Neural progenitor cell (in vitro differentiated cells): ENCODE measurements around the gene IGLL5. TPM values are rescaled to one million over a fixed set of nuclear protein-coding genes. Genes with fewer than 3 reads are reported as not detected.

Experiments used
- DNase-seq: peaks from one replicate; pipeline ENCODE4 v3.0.0-alpha.2; 2016; ENCODE audit warnings: low spot score
- H2AFZ ChIP-seq: fragments of 200-600 bp; sonication (generic); replicated peaks from 2 replicates; pipeline ENCODE4 v1.6.1; 2016; ENCODE audit warnings: antibody characterized with exemption
- H3F3A ChIP-seq: fragments of 200-600 bp; sonication (generic); 2 replicates; pipeline ENCODE4 v1.6.1; 2016; ENCODE audit warnings: antibody characterized with exemption, low read depth
- H3K27ac ChIP-seq: fragments of 200-600 bp; sonication (generic); 2 replicates; pipeline ENCODE4 v1.5.1; 2016; ENCODE audit warnings: mild to moderate bottlenecking
- H3K27me3 ChIP-seq: fragments of 200-600 bp; sonication (generic); 2 replicates; pipeline ENCODE4 v1.6.1; 2016; ENCODE audit warnings: mild to moderate bottlenecking, moderate library complexity
- H3K36me3 ChIP-seq: fragments of 200-600 bp; sonication (generic); 2 replicates; pipeline ENCODE4 v1.5.1; 2016
- H3K4me1 ChIP-seq: fragments of 200-600 bp; sonication (generic); 2 replicates; pipeline ENCODE4 v1.6.1; 2016; ENCODE audit warnings: mixed run types
- H3K4me2 ChIP-seq: fragments of 200-600 bp; sonication (generic); 2 replicates; pipeline ENCODE4 v1.6.1; 2016
- H3K4me3 ChIP-seq: fragments of 200-600 bp; sonication (generic); 2 replicates; pipeline ENCODE4 v1.5.1; 2016
- H3K79me2 ChIP-seq: fragments of 200-600 bp; sonication (generic); 2 replicates; pipeline ENCODE4 v1.6.1; 2016; ENCODE audit warnings: low read depth
- H3K9ac ChIP-seq: fragments of 200-600 bp; sonication (generic); 2 replicates; pipeline ENCODE4 v1.6.1; 2016
- H3K9me3 ChIP-seq: fragments of 200-600 bp; sonication (generic); 2 replicates; pipeline ENCODE4 v1.5.1; 2016; ENCODE audit warnings: low read depth
- H4K20me1 ChIP-seq: fragments of 200-600 bp; sonication (generic); 2 replicates; pipeline ENCODE4 v1.6.1; 2016; ENCODE audit warnings: low read depth
- H3K27ac Mint-ChIP-seq: 3 replicates; pipeline ENCODE4 v1.8.0; 2021; ENCODE audit warnings: mixed read lengths
- H3K27me3 Mint-ChIP-seq: 2 replicates; pipeline ENCODE4 v1.8.0; 2022; ENCODE audit warnings: low read depth, mild to moderate bottlenecking, inconsistent platforms, moderate library complexity, mixed read lengths; ENCODE audit not compliant: insufficient read depth
- H3K36me3 Mint-ChIP-seq: 3 replicates; pipeline ENCODE4 v1.8.0; 2021; ENCODE audit warnings: mixed read lengths
- H3K4me1 Mint-ChIP-seq: 3 replicates; pipeline ENCODE4 v1.8.0; 2021; ENCODE audit warnings: mixed read lengths
- H3K4me3 Mint-ChIP-seq: 3 replicates; pipeline ENCODE4 v1.8.0; 2021; ENCODE audit warnings: mild to moderate bottlenecking, moderate library complexity, mixed read lengths
- H3K9me3 Mint-ChIP-seq: 3 replicates; pipeline ENCODE4 v1.8.0; 2020; ENCODE audit warnings: mixed read lengths
- EZH2 ChIP-seq: fragments of 200-600 bp; sonication (generic); IDR thresholded peaks from 2 replicates; pipeline ENCODE4 v1.6.1; 2017; ENCODE audit warnings: antibody characterized with exemption, mild to moderate bottlenecking, moderate library complexity
- EZH2phosphoT487 ChIP-seq: fragments of 200-600 bp; sonication (generic); IDR thresholded peaks from 2 replicates; pipeline ENCODE4 v1.6.1; 2017; ENCODE audit warnings: antibody characterized with exemption
- total RNA-seq: library from RNA; depleted of rRNA; stranded (reverse); fragments of >200 nt; gene quantifications from 2 replicates; pipeline ENCODE4 v1.2.3, GENCODE V29; 2015; ENCODE audit warnings: low replicate concordance
- TF ChIP-seq, protein P1 (sequence below): fragments of 200-600 bp; sonication (generic); IDR thresholded peaks from 2 replicates; pipeline ENCODE4 v1.5.1; 2017; ENCODE audit warnings: antibody characterized with exemption, mild to moderate bottlenecking

IGLL5 gene
- total RNA-seq, 1 donor from 2014 or later, result not detected

GRCh38 chr22:22871536-22872278 lies 15.9 kb upstream of the IGLL5 start:
- no peak for TF ChIP-seq EZH2phosphoT487
- no peak for TF ChIP-seq EZH2
- TF ChIP-seq, protein P1, sequence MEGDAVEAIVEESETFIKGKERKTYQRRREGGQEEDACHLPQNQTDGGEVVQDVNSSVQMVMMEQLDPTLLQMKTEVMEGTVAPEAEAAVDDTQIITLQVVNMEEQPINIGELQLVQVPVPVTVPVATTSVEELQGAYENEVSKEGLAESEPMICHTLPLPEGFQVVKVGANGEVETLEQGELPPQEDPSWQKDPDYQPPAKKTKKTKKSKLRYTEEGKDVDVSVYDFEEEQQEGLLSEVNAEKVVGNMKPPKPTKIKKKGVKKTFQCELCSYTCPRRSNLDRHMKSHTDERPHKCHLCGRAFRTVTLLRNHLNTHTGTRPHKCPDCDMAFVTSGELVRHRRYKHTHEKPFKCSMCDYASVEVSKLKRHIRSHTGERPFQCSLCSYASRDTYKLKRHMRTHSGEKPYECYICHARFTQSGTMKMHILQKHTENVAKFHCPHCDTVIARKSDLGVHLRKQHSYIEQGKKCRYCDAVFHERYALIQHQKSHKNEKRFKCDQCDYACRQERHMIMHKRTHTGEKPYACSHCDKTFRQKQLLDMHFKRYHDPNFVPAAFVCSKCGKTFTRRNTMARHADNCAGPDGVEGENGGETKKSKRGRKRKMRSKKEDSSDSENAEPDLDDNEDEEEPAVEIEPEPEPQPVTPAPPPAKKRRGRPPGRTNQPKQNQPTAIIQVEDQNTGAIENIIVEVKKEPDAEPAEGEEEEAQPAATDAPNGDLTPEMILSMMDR, result no peak
- no peak overlapping the region for H3K4me2 ChIP-seq
- H3K36me3 Mint-ChIP-seq, result no peaks in the 10 kb centered on the region
- no peaks in the 10 kb centered on the region for H3K4me1 Mint-ChIP-seq
- H3K9me3 ChIP-seq, result no peaks in the 10 kb centered on the region
- no peak overlapping the region for H3K4me3 Mint-ChIP-seq
- H3K36me3 ChIP-seq, result no peaks in the 10 kb centered on the region
- peaks cover 5% of the 10 kb centered on the region for H3K27me3 Mint-ChIP-seq
- H3K9ac ChIP-seq, result no peak overlapping the region
- DNase-seq, result no peak
- no peaks in the 10 kb centered on the region for H4K20me1 ChIP-seq
- H3K79me2 ChIP-seq, result no peaks in the 10 kb centered on the region
- no peak overlapping the region for H2AFZ ChIP-seq
- no peak overlapping the region for H3K27ac Mint-ChIP-seq
- no peaks in the 10 kb centered on the region for H3K4me1 ChIP-seq
- H3K9me3 Mint-ChIP-seq, result peaks cover 5% of the 10 kb centered on the region
- H3K4me3 ChIP-seq, result no peak overlapping the region
- H3K27me3 ChIP-seq, result peaks cover 94% of the 10 kb centered on the region
- H3F3A ChIP-seq, result no peaks in the 10 kb centered on the region
- no peak overlapping the region for H3K27ac ChIP-seq

DNA sequence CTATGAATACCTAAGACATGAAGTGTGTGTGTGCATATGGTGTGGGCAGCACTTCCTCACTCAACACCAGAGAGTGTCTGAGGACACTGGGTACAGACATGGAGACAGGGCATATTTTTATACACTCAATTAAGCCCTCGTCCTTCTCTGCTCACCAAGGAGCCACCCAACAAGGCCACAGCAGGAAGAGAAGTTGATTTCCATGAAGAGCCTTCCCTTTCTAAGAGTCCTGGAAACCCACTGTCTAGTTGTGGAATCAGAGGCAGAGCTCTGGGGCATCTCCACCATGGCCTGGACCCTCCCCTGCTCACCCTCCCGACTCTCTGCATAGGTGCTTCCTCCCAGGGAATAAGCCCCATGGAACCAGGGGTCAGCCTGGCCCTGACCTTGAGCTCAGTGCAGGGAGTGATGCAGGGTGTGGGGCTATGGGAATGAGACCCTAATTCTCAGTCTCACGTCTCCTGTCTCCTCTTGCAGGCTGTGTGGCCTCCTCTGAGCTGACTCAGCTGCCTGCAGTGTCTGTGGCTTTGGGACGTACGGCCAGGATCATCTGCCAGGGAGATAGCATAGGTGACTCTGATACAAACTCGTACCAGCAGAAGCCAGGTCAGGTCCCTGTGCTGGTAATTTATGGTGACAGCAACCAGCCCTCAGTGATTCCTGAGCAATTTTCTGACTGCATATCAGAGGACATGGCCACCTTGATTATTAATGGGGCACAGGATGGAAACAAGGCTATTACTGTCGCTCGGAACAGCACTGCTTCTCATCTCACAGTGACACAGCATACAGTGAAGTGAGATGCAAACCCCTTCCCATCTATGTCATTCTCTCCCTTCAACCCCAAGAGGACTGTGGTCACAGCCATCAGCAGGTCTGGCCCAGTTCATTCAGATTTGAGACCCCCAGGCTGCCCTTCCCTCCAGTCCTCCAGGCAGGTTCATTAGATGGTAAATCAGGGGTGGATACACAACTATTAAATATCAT lies 14.6 kb upstream of the IGLL5 start:
- Mint-ChIP-seq H3K27me3 (peaks cover 4% of the 10 kb centered on the region), H3K4me1 (no peaks in the 10 kb centered on the region), H3K36me3 (no peaks in the 10 kb centered on the region), H3K27ac (no peak overlapping the region), H3K9me3 (peaks cover 5% of the 10 kb centered on the region), H3K4me3 (no peak overlapping the region)
- no peak for DNase-seq
- H3K9me3 ChIP-seq, result no peaks in the 10 kb centered on the region
- peaks cover 86% of the 10 kb centered on the region for H3K27me3 ChIP-seq
- H3K4me2 ChIP-seq, result no peak overlapping the region
- H3K27ac ChIP-seq, result no peak overlapping the region
- no peak overlapping the region for H3K4me3 ChIP-seq
- no peak overlapping the region for H3K9ac ChIP-seq
- H3K36me3 ChIP-seq, result no peaks in the 10 kb centered on the region
- no peaks in the 10 kb centered on the region for H3F3A ChIP-seq
- H4K20me1 ChIP-seq, result no peaks in the 10 kb centered on the region
- no peak for TF ChIP-seq EZH2phosphoT487
- no peak for TF ChIP-seq EZH2
- TF ChIP-seq, protein P1, result no peak
- no peaks in the 10 kb centered on the region for H3K79me2 ChIP-seq
- H2AFZ ChIP-seq, result no peak overlapping the region
- no peaks in the 10 kb centered on the region for H3K4me1 ChIP-seq

GRCh38 chr22:22877523-22878210 lies 9.9 kb upstream of the IGLL5 start:
- no peaks in the 10 kb centered on the region for H4K20me1 ChIP-seq
- H2AFZ ChIP-seq, result no peak overlapping the region
- no peak overlapping the region for H3K4me2 ChIP-seq
- peaks cover 85% of the 10 kb centered on the region for H3K27me3 ChIP-seq
- peak; percentile 87 for DNase-seq
- Mint-ChIP-seq H3K36me3 (no peaks in the 10 kb centered on the region), H3K4me1 (no peaks in the 10 kb centered on the region), H3K27me3 (peaks cover 9% of the 10 kb centered on the region), H3K9me3 (peaks cover 2% of the 10 kb centered on the region), H3K4me3 (no peak overlapping the region), H3K27ac (no peak overlapping the region)
- no peak overlapping the region for H3K27ac ChIP-seq
- H3K79me2 ChIP-seq, result no peaks in the 10 kb centered on the region
- H3K36me3 ChIP-seq, result no peaks in the 10 kb centered on the region
- H3K4me3 ChIP-seq, result no peak overlapping the region
- H3K9me3 ChIP-seq, result no peaks in the 10 kb centered on the region
- no peak overlapping the region for H3K9ac ChIP-seq
- no peaks in the 10 kb centered on the region for H3F3A ChIP-seq
- no peaks in the 10 kb centered on the region for H3K4me1 ChIP-seq
- TF ChIP-seq EZH2phosphoT487, result no peak
- TF ChIP-seq, protein P1, result peak; percentile 85
